Hepatocyte (in vitro differentiated cells): ENCODE data around the gene ZDBF2. TPM values are rescaled to one million over a fixed set of nuclear protein-coding genes. Genes with fewer than 3 reads are reported as not detected.
"Not testable (repeated sequence)": the region's sequence is repeated elsewhere in the genome, so short reads cannot be mapped to it uniquely, and the experiment has no call there.

ENCODE experiments used
- DNase-seq: peaks from one replicate; pipeline ENCODE4 v3.0.0-alpha.2; 2016; ENCODE audit warnings: low spot score
- H2AFZ ChIP-seq: fragments of 200-600 bp; sonication (generic); 2 replicates; pipeline ENCODE4 v1.6.0; 2016; ENCODE audit warnings: antibody characterized with exemption, mild to moderate bottlenecking
- H3K27ac ChIP-seq: fragments of 200-600 bp; sonication (generic); 2 replicates; pipeline ENCODE4 v1.5.1; 2016; ENCODE audit warnings: mild to moderate bottlenecking
- H3K27me3 ChIP-seq: fragments of 200-600 bp; sonication (generic); 2 replicates; pipeline ENCODE4 v1.6.1; 2016
- H3K36me3 ChIP-seq: fragments of 200-600 bp; sonication (generic); replicated peaks from 2 replicates; pipeline ENCODE4 v1.5.1; 2016; ENCODE audit warnings: low read depth; ENCODE audit not compliant: insufficient read depth
- H3K4me1 ChIP-seq: fragments of 200-600 bp; sonication (generic); 2 replicates; pipeline ENCODE4 v1.5.1; 2016; ENCODE audit warnings: mild to moderate bottlenecking, moderate library complexity; ENCODE audit not compliant: insufficient read depth
- H3K4me2 ChIP-seq: fragments of 200-600 bp; sonication (generic); 2 replicates; pipeline ENCODE4 v1.6.0; 2016
- H3K4me3 ChIP-seq: fragments of 200-600 bp; sonication (generic); 2 replicates; pipeline ENCODE4 v1.5.1; 2016; ENCODE audit warnings: mild to moderate bottlenecking
- H3K79me2 ChIP-seq: fragments of 200-600 bp; sonication (generic); 2 replicates; pipeline ENCODE4 v1.6.0; 2017; ENCODE audit warnings: mild to moderate bottlenecking
- H3K9me2 ChIP-seq: fragments of 200-600 bp; sonication (generic); replicated peaks from 2 replicates; pipeline ENCODE4 v1.6.0; 2017; ENCODE audit warnings: mild to moderate bottlenecking; ENCODE audit not compliant: insufficient read depth
- H3K9me3 ChIP-seq: fragments of 200-600 bp; sonication (generic); 2 replicates; pipeline ENCODE4 v1.5.1; 2016; ENCODE audit warnings: low read depth, mild to moderate bottlenecking
- H4K20me1 ChIP-seq: fragments of 200-600 bp; sonication (generic); 2 replicates; pipeline ENCODE4 v1.6.0; 2016; ENCODE audit warnings: mild to moderate bottlenecking; ENCODE audit not compliant: insufficient read depth, poor library complexity, severe bottlenecking
- EZH2 ChIP-seq: fragments of 200-600 bp; sonication (generic); IDR thresholded peaks from 2 replicates; pipeline ENCODE4 v1.6.1; 2016; ENCODE audit warnings: antibody characterized with exemption, mild to moderate bottlenecking, borderline replicate concordance
- EZH2phosphoT487 ChIP-seq: fragments of 200-600 bp; sonication (generic); IDR thresholded peaks from one replicate; pipeline ENCODE4 v1.6.1; 2018; ENCODE audit warnings: antibody characterized with exemption, mild to moderate bottlenecking, low read depth, moderate library complexity; ENCODE audit not compliant: unreplicated experiment, severe bottlenecking
- WGBS: methylation state at CpG from one replicate; pipeline ENCODE4 v1.1.6; 2016; ENCODE audit warnings: low lambda C conversion rate; ENCODE audit errors: missing lambda C conversion rate; 5-methylcytosine and 5-hydroxymethylcytosine counted together
- polyA plus RNA-seq: library from polyadenylated mRNA; unstranded; fragments of >200 nt; fragmentation: Nextera tagmentation; extraction: Ambion mirVana; gene quantifications from 2 replicates; pipeline ENCODE4 v1.2.1, GENCODE V29; 2016
- total RNA-seq: library from RNA; depleted of rRNA; stranded (reverse); fragments of >200 nt; gene quantifications from 2 replicates; pipeline ENCODE4 v1.2.3, GENCODE V29; 2014
- TF ChIP-seq, protein P1 (sequence below): fragments of 200-600 bp; sonication (generic); IDR thresholded peaks from 2 replicates; pipeline ENCODE4 v1.5.1; 2016; ENCODE audit warnings: antibody characterized with exemption, mild to moderate bottlenecking; ENCODE audit not compliant: poor library complexity

ZDBF2 gene
- total and polyA plus RNA-seq, 2 experiments from 2014 or later = 3.4 to 14.0 TPM

DNA sequence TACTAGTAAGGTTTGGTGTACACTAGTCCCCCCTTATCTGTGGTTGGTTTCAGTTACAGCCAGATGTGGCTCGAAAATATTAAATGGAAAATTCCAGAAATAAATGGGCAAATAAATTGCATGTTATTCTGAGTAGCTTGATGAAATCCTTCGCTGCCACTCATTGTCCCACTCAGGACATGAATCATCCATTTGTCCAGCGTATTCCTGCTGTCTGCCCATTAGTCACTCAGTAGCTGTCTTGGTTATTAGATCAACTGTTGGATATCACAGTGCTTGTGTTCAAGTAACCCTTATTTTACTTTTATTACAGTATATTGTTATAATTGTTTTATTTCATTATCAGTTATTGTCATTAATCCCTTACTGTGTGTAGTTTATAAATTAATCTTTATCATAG is 21.7 kb downstream of the ZDBF2 start:
- H3K4me1 ChIP-seq = no peaks in the 10 kb centered on the region
- H3K36me3 ChIP-seq = no peaks in the 10 kb centered on the region
- no peak for DNase-seq
- H3K9me3 ChIP-seq = no peaks in the 10 kb centered on the region
- 90% methylated on average over 3 of the region's 3 CpGs for WGBS
- H3K4me3 ChIP-seq = no peak overlapping the region
- no peak overlapping the region for H2AFZ ChIP-seq
- H3K79me2 ChIP-seq = no peaks in the 10 kb centered on the region
- H3K4me2 ChIP-seq = no peak overlapping the region
- no peak overlapping the region for H3K27ac ChIP-seq
- TF ChIP-seq, protein P1, sequence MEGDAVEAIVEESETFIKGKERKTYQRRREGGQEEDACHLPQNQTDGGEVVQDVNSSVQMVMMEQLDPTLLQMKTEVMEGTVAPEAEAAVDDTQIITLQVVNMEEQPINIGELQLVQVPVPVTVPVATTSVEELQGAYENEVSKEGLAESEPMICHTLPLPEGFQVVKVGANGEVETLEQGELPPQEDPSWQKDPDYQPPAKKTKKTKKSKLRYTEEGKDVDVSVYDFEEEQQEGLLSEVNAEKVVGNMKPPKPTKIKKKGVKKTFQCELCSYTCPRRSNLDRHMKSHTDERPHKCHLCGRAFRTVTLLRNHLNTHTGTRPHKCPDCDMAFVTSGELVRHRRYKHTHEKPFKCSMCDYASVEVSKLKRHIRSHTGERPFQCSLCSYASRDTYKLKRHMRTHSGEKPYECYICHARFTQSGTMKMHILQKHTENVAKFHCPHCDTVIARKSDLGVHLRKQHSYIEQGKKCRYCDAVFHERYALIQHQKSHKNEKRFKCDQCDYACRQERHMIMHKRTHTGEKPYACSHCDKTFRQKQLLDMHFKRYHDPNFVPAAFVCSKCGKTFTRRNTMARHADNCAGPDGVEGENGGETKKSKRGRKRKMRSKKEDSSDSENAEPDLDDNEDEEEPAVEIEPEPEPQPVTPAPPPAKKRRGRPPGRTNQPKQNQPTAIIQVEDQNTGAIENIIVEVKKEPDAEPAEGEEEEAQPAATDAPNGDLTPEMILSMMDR = no peak
- TF ChIP-seq EZH2phosphoT487 = no peak
- TF ChIP-seq EZH2 = no peak
- no peaks in the 10 kb centered on the region for H3K9me2 ChIP-seq
- no peaks in the 10 kb centered on the region for H3K27me3 ChIP-seq
- H4K20me1 ChIP-seq = no peaks in the 10 kb centered on the region

DNA sequence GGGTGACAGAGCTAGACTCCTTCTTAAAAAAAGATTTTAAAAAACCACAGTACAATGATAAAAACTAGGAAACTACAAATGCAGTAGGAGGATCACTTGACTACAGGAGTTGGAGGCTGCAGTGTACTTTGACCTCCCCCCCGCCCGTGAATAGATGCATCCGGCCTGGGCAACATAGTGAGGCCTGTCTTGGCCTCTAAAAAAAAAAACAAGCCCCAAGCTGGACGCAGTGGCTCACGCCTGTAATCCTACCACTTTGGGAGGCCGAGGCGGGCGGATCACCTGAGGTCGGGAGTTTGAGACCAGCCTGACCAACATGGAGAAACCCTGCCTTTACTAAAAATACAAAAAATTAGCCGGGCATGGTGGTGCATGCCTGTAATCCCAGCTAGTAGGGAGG is 25.1 kb downstream of the ZDBF2 start:
- not testable (repeated sequence) for H3K4me2 ChIP-seq, H4K20me1 ChIP-seq, H3K27me3 ChIP-seq, H2AFZ ChIP-seq, H3K79me2 ChIP-seq, H3K36me3 ChIP-seq, H3K4me3 ChIP-seq, DNase-seq, H3K9me2 ChIP-seq, H3K27ac ChIP-seq, H3K4me1 ChIP-seq, H3K9me3 ChIP-seq
- 87% methylated on average over 10 of the region's 10 CpGs for WGBS

DNA sequence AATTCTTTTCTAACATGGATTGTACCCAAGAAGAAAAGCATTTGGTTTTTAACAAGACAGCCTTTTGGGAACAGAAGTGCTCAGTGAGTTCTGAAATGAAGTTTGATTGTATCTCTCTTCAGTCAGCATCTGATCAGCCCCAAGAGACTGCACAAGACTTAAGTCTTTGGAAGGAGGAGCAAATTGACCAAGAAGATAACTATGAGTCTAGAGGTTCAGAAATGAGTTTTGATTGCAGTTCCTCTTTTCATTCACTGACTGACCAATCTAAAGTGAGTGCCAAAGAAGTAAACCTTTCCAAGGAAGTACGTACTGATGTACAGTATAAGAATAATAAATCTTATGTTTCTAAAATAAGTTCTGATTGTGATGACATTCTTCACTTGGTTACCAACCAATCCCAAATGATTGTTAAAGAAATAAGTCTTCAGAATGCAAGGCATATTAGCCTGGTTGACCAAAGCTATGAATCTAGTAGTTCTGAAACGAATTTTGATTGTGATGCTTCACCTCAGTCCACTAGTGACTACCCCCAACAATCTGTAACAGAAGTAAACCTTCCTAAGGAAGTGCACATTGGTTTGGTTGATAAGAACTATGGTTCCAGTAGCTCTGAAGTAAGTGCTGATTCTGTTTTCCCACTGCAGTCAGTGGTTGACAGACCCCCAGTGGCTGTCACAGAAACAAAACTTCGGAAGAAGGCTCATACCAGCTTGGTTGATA is 31.2 kb downstream of the ZDBF2 start:
- H3K4me1 ChIP-seq = no peaks in the 10 kb centered on the region
- H3K4me2 ChIP-seq = no peak overlapping the region
- no peaks in the 10 kb centered on the region for H3K36me3 ChIP-seq
- no peak for DNase-seq
- no peaks in the 10 kb centered on the region for H3K9me2 ChIP-seq
- no peaks in the 10 kb centered on the region for H4K20me1 ChIP-seq
- H3K27me3 ChIP-seq = no peaks in the 10 kb centered on the region
- H3K27ac ChIP-seq = no peak overlapping the region
- 88% methylated on average over 3 of the region's 3 CpGs for WGBS
- H3K79me2 ChIP-seq = no peaks in the 10 kb centered on the region
- no peak overlapping the region for H3K4me3 ChIP-seq
- TF ChIP-seq, protein P1 = no peak
- TF ChIP-seq EZH2phosphoT487 (no peak), EZH2 (no peak)
- H3K9me3 ChIP-seq = no peaks in the 10 kb centered on the region
- no peak overlapping the region for H2AFZ ChIP-seq

DNA sequence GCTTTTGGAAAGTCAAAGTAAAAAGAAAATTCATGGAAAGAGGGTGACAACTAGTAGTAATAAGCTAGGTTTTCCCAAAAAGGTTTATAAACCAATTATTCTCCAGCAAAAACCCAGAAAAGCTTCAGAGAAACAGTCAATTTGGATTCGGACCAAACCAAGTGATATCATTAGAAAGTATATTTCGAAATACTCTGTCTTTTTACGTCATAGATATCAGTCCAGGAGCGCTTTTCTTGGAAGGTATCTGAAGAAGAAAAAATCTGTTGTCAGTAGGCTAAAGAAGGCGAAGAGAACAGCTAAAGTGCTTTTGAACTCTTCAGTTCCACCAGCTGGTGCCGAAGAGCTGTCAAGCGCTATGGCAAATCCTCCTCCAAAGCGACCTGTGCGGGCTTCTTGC is 36.6 kb downstream of the ZDBF2 start:
- Histone ChIP-seq H3K27ac (no peak overlapping the region), H4K20me1 (no peaks in the 10 kb centered on the region), H3K4me3 (no peak overlapping the region), H3K36me3 (no peaks in the 10 kb centered on the region), H3K79me2 (no peaks in the 10 kb centered on the region), H3K27me3 (no peaks in the 10 kb centered on the region), H3K4me2 (no peak overlapping the region), H3K9me2 (no peaks in the 10 kb centered on the region), H3K9me3 (no peaks in the 10 kb centered on the region), H3K4me1 (no peaks in the 10 kb centered on the region), H2AFZ (no peak overlapping the region)
- 89% methylated on average over 9 of the region's 9 CpGs for WGBS
- TF ChIP-seq, protein P1 = no peak
- TF ChIP-seq EZH2phosphoT487 = no peak
- TF ChIP-seq EZH2 = no peak
- no peak for DNase-seq
